ENCODE data around the gene SPEN.
A peak's percentile ranks its signal among the peaks of the same experiment; 100 is the strongest.

Gene SPEN

DNA sequence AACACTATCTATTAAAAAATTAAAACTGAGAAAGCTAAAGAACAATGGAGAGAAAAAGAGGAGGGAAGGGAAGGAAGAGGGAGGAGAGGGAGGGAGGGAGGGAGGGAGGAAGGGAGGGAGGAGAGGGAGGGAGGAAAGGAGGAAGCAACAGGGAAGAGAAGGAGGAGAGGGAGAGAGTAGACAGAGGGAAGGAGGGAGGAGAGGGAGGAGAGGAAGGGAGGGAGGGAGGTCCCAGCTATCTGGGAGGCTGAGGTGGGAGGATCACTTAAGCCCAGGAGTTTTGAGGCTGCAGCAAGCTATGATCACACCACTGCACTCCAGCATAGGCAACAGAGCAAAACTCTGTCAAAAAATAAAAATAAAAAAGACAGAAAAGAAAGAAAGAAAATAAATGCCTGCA lies 111.9 kb downstream of the SPEN start:
- no peak for DNase-seq (ENCODE audit: low read depth in 4 of 4, low spot score in 1 of 4)

DNA sequence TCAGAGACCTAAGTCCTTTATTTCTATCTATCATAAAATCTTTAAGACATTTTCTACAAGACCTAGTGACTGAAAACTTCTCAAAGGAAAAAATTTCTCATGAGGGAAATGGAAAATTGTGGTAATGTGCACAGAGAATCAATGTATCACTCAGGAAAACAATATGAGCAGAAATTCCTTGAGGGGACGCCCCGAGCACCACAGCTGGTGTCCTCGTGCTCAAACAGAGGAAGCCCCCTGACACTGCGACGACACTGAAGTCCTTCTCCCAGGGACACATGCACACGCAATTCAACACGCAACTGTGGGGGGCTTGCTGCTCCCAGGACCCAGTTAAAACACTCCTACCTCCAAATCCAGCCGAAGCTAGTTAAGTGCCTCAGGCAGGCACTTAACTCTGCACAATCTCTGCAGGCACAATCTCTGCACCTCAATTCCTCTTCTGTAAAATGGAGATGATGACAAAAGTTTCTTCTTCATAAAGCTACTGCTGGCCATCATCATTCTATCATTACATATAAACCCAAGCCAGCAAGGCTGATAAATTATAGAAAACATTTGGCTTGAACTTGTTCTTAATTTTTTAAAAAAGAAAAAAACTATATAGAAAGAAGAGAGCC lies 112.4 kb downstream of the SPEN start:
- no peak for DNase-seq (ENCODE audit: low read depth in 4 of 4, low spot score in 1 of 4)

DNA sequence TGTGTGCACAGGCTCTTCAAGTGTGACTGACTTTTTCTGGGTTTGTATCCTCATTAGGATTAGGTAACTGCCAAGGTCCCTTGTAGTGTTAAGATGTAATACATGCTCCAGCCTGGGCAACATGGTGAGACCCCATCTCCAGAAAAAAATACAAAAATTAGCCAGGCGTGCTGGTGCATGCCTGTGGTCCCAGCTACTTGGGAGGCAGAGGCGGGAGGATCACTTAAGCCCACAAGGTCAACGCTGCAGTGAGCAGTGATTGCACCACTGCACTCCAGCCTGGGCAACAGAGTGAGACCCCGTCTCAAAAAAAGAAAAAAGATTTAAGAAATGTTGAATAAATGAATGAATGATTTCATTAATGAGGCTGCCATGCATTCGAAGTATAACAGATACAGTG lies 113.3 kb downstream of the SPEN start:
- no peak for DNase-seq (ENCODE audit: low read depth in 4 of 4, low spot score in 1 of 4)

DNA sequence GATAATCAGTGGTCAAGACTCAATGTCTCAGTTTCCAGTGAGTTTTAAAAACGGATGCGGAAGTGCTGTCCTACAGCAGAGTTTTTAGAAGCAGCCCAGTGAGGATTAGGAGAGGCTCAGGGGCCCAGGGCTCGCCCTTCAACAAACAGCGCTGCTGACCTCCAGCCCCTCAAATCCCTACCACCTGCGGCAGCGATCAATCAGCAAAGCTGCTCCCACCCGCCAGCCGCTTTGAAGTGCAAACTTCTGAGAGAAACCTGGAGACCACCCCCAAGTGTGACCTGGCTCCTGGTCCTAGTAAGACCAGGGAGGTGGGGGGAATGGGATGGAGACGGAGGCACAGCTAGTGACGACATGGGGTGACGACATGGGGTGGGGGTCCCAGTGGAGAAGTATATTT lies 114.0 kb downstream of the SPEN start:
- DNase-seq (ENCODE audit: low read depth in 4 of 4, low spot score in 1 of 4), result no peak

DNA sequence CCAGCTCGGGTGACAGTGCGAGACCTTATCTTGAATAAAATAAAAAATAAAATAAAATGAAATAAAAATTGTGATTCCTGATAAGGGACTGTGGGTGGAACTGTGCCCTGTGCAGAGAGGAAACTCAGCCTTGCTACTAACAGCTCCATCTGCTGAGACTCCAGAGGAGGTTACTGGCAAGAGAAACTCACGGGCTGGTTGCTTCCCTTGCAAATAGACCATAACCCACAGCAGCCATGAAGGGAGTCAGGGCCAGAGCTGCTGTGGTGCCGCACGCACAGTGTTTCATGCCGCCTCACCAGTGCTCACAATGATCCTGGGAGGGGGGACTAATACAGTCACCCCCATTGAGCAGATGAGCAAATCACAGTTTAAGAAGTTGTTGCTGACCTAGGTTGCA lies 114.7 kb downstream of the SPEN start:
- no peak for DNase-seq (ENCODE audit: low read depth in 4 of 4, low spot score in 1 of 4)

DNA sequence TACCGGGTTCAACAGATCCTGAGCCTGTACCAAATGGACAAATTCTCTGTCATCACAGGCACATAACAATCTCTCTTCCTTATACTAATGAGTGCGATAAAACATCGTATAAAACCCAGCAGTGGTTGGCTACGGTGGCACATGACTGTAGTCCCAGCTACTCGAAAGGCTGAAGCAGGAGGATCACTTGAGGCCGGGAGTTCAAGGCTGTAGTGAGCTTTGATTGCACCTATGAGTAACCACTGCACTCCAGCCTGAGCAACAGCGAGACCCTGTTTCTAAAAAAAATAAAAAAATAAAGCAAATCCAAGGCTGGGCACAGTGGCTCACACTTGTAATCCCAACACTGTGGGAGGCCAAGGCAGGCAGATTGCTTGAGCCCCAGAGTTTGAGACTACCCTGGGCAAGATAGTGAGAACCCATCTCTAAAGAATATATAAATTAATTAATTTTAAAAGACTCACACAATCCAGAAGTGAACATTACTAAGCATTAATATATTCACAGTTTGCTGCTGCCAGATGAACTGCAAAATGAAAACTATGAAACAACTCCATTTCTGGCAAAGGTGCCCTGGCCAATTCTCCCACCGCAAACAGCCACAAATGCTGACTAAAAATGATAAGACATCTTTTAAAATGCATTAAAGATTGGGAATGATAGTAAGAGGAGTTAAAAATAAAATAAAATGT lies 115.3 kb downstream of the SPEN start:
- no peak for DNase-seq (ENCODE audit: low read depth in 4 of 4, low spot score in 1 of 4)

DNA sequence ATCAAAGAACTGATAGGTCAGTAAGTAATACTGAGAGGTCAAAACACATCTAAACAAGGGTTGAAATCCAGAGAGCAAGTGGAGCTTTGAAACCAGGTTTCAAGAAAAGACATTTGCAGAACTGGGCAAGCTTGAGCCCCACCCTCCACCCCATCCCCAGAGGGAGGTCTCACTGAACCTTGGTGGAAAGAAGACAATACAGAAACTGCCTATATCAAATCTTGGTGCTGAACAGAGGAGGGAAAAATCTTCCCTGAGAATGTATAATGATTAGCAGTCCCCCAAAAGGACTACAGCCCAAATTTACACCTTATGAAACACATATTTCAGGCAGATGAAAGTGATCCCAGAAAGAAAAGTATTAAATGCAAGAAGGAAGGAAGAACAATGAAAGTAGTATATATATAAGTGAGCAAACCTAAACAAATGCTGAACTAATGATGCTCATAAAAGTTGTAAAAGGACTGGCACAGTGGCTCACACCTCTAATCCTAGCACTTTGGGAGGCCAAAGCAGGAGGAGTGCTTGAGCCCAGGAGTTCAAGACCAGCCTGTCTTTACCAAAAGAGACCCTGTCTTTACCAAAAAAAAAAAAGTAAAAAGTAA lies 116.0 kb downstream of the SPEN start:
- no peak for DNase-seq (ENCODE audit: low read depth in 4 of 4, low spot score in 1 of 4)

DNA sequence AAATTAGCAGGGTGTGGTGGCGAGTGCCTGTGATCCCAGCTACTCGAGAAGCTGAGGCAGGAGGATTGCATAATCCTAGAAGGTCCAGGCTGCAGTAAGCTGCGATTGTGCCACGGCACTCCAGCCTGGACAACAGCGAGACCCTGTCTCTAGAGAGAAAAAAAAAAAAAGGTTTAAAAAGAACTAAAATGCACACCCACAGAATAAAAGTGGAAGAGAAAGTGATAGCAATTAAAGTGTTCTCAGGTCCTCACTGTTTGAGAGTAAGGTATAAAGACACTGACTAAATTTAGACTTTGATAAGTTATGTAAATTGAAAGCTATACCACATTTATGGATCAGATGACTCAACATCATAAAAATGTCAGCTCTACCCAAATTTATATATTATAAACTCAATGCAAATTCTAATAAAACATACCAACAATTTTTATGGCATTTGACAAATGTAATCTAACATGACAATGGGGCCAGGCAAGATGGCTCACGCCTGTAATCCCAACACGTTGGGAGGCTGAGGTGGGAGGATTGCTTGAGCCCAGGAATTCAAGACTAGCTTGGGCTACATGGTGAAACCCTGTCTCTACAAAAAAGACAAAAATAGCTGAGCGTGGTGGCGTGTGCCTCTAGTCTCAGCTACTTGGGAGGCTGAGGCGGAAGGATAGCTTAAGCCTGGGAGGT lies 116.6 kb downstream of the SPEN start:
- no peak for DNase-seq (ENCODE audit: low read depth in 4 of 4, low spot score in 1 of 4)

DNA sequence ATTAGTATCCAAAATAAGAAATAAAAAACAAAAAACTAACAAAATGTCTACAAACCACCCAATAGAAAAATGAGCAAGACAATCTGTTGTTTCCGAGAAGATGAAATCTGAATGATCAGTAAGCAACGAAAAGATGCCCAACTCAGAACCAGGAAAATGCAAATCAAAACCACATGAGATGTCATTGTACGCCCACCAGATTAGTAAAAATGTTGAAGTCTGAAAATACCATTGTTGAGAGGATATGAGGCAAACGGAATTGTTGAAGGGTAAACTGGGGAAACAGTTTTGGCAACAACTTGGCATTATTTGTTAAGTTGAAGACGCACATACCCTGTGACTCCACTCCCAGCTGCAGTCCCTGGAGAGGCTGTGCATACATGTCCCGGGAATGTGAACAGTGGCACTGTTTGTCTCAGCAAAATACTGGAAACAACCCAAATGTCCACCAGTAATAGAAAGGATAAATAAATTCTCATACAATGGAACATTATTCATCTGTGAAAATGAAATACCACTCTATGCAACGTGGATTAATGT lies 117.8 kb downstream of the SPEN start:
- DNase-seq (ENCODE audit: low read depth in 4 of 4, low spot score in 1 of 4), result no peak

DNA sequence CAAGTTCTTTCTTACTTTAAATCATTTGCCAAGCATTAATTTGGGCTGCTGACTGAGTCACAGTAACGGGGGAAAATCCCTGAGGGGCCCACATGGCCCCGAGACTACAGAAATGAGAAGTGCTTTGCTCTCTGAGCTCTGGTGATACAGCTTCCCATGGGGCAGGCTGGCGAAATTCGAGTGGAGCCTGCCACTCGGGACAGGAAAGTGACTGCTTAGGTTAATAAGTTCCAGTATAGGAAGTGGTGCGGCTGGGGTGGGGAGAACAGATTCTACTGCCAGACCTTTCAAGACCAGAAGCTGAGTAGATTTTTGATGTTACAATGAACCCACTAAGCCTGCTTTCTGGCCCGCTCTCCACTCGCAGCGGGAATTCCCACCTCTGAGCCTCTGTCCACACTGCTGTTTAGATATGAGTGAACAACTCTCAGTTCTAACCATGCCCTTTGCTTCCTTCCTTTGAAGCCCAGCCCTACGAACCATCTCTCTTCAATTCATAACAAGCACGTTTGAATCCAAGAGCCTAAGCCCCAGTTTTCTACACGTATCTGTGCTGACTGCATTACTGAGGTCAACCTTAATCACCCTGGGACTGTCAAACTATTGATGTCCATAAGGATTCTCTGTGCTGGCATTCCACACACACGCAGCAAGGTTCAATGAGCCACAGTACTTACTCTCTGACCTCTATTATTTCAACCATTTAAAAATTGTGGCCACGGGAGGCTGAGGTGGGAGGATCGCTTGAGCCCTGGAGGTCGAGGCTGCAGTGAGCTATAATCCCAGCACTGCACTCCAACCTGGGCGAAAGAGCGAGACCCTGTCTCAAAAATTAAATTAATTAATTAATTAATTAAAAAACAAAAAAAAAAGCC lies 118.8 kb downstream of the SPEN start:
- DNase-seq (ENCODE audit: low read depth in 4 of 4, low spot score in 1 of 4), result peak; percentile 50 to 79 (median 63)

DNA sequence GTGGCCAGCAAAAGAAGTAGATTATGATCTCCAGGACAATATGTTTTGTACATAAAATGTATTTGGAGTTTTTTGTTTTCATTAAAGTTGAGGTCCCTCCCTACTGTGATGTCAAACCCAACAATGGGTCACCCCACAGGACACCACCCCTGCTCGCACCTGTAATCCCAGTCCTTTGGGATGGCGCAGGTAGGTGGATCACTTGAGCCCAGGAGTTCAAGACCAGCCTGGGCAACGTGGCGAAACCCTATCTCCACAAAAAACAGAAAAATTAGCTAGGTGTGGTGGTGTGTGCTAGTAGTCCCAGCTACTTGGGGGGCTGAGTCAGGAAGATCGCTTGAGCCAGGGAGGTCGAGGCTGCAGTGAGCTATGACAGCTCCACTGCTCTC lies 119.4 kb downstream of the SPEN start:
- DNase-seq (ENCODE audit: low read depth in 4 of 4, low spot score in 1 of 4), result no peak

DNA sequence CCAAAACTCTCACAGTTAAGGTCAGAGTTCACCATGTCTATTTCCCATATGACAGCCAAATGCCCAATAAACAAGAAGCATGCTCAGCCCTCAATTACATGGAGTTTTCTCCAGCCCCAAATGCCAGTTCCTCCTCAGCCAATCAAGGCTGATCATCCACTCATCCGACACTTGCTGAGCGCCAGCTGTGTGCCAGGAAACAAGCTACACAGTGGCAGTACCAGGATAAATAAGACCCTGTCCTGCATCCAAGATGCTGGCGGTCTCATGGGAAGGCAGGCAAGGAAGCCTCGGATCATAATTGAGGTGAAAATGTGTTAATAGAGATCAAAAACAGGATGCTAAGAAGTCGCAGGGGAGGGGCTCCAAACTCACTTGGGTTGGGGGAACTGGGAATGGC lies 120.7 kb downstream of the SPEN start:
- DNase-seq (ENCODE audit: low read depth in 4 of 4, low spot score in 1 of 4), result no peak

DNA sequence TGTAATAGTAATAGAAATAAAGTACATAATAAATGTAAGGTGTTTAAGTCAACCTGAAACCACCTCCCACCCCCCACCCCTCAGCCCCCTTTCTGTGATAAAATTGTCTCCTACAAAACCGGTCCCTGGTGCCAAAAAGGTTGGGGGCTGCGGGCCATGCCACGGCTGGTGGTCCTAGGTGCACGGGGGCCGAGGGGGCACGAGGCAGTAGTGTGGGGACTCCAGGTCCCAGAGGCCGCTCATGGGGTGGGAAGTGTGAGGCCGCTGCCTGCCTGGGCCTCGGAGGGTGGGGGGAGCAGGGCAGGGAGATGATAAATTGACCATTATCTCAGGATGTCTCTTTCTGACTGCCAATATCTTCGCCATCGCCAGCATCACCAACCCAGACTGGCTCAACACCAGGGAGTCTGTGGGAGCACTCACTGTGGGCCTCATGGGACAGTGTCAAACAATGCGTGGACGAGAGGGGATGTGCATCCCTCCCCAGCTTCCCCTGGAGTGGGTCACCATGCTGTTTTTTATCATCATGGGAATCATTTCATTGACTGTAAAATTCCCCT lies 121.9 kb downstream of the SPEN start:
- DNase-seq (ENCODE audit: low read depth in 4 of 4, low spot score in 1 of 4), result no peak

DNA sequence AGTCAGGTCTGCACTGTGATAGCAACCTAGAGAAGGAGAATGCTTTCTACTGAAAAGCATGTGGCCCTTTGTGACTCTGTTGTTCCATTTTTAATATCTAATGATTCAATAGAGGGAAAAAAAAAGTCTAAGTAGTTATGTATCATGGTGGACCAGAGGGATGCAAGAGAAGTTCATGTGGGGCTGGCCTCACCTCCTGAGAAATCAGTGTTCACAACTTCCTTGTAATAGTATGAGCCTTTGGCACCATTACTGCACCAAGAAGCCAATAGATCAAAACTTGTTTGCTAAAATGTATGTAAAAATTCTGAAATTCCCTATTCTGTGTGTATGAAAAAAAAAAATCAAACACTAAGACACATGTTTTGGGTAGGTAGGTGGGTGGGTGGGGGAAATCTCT lies 123.4 kb downstream of the SPEN start:
- DNase-seq (ENCODE audit: low read depth in 4 of 4, low spot score in 1 of 4), result no peak

DNA sequence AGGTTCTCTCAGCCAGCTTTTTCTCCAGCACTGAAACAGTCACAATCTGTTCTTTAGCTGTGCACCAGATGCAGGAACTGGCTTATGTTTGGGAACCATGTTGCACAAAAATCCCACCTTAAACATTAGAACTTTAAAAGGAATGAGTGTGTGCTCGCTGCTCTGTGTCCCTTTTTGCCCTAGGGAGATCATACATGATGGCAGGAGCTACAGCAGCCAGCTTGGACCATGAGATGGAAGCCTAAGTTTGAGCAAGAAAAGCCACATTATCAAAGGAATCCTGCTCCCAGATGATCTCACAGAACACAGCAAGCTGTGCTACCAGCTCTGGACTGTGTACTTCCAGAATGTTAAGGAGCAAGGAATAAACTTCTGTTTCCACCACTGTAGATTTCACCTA lies 124.9 kb downstream of the SPEN start:
- no peak for DNase-seq (ENCODE audit: low read depth in 4 of 4, low spot score in 1 of 4)

DNA sequence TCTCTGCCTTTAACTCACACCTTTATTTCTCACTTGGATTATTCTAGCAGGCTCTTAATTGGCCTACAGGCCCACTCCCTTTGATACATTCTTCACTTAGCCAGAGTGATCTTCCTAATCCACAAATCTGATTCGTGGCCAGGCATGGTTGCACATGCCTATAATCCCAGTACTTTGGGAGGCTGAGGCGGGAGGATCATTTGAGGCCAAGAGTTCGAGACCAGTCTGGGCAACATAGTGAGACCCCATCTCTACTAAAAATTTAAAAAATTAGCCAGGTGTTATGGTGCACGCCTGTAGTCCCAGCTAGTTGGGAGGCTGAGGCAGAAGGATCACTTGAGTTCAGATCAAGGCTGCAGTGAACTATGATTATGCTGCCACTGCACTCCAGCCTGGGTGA lies 126.3 kb downstream of the SPEN start:
- no peak for DNase-seq (ENCODE audit: low read depth in 4 of 4, low spot score in 1 of 4)

DNA sequence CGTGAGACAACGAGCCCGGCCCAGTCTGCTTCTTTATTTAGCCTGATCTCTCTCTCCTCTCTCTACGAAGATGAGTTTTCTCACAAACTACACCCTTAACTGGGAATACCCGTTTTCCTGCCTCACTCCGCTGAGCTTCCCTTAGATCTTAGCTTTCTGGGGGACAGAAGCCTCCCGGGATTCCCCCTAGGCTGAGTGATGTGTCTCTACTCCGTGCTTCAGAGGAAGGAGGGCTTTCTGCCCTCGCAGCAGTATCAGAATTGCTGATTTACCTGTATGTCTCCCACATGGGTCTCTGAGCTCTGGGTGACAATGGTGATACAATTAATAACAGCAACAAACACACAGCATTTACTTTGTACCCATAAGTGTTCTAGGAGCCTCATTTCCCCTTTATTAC lies 127.3 kb downstream of the SPEN start:
- no peak for DNase-seq (ENCODE audit: low read depth in 4 of 4, low spot score in 1 of 4)

DNA sequence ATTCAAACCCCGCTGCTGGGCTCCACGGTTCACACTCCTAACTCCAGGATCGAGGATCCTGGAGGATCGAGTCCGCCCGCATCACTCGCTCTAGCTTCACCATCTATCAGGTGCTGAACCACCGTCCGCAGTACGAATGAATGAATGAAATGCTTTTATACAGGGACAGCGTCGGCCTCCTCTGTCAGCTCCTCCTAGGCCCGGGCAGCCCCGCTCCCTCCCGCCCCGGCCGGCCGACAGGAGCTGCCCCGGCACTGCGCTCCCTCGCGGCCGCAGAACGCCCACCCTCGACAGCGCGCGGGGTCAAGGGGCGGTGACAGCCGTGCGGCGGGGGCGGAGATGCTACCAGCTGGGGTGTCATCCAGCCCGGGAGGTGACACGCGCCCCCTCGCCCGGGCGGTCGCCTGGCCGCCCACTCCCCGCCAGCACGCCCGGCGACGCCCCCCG lies 127.9 kb downstream of the SPEN start:
- DNase-seq (ENCODE audit: low read depth in 4 of 4, low spot score in 1 of 4), result peak in 2 of 4 experiments; percentile 60 to 65

DNA sequence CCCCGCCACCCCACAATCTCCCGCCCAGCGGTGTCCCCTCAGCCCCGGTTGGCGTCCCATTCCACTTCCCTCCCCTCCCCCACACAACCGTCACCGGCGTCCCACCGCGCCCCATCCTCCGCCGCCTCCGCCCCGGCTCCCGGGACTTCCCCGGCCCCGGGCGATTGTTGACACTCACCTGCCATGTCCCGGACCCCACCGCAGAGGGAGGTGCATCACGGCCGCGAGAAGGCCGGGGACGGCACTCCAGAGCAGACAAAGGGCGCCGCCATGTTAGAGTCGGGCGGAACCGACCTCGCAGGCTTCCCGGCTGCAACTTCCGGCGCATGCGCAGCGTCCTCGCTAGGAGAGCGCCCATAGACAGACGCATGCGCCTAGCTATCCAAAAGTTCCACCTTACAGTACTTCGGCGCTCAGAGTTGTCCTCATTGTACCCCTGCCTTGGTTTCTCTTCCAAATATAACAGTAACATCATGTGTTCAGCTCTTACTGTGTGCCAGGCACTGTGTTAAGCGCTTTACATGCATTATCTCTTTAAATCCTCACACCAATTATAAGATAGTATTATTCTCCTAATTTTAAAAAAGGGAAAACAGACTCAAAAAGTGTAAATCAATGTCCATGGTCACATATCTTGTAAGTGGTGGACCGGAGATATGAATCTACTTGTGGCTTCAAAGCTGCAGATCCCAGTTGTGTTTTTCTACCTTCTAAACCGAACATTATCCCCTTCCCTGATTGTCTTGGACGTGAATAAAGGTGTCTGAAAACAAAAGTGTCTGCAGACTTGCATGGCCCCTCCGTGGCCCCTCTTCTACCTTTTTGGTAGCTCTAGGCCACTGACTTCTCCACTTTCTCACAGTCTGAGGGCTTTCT lies 128.5 kb downstream of the SPEN start, which contains the start of gene ZBTB17:
Gene ZBTB17, minus strand, starts transcription at position 297 of the 876 bp plus-strand sequence. CDS start 27,606 bp downstream, outside the sequence.
- peak; percentile 91 to 96 (median 92) for DNase-seq (ENCODE audit: low read depth in 4 of 4, low spot score in 1 of 4)
